Right lobe of liver (tissue), 6 donors: ENCODE results near the gene ZSWIM5. TPM values are rescaled to one million over a fixed set of nuclear protein-coding genes. Genes with fewer than 3 reads are reported as not detected.
"Not testable (repeated sequence)": the region's sequence is repeated elsewhere in the genome, so short reads cannot be mapped to it uniquely, and the experiment has no call there.

Experiments
- ATAC-seq, 4 donors: fragments of 200-7000 bp; cut with Tn5 transposase; one replicate each; pipeline ENCODE4 v1.9.1; 2020; ENCODE audit warnings: mild to moderate bottlenecking in 4 of 4, moderate library complexity in 4 of 4
- DNase-seq, 3 donors: peaks; one replicate each; pipeline ENCODE4 v3.0.0-alpha.2; 2020
- H3K27ac ChIP-seq, 3 donors: fragments of 200-600 bp; one replicate each; pipeline ENCODE4 v1.8.0; 2022
- H3K27me3 ChIP-seq, 2 donors: fragments of 200-600 bp; one replicate each; pipeline ENCODE4 v1.8.0; 2022
- H3K36me3 ChIP-seq, 4 donors: fragments of 200-600 bp; sonication (generic) in 1 of 4; one replicate each; pipeline versions ENCODE4 v1.5.1 to v1.8.0; 2017 to 2022; ENCODE audit warnings: control low read depth in 1 of 4
- H3K4me1 ChIP-seq, 4 donors: fragments of 200-600 bp; sonication (generic) in 1 of 4; one replicate each; pipeline versions ENCODE4 v1.5.1 to v1.8.0; 2017 to 2022; ENCODE audit warnings: control low read depth in 1 of 4
- H3K4me3 ChIP-seq, 3 donors: fragments of 200-600 bp; one replicate each; pipeline ENCODE4 v1.8.0; 2022
- H3K9me3 ChIP-seq, 4 donors: fragments of 200-600 bp; sonication (generic) in 1 of 4; one replicate each; pipeline versions ENCODE4 v1.5.1 to v1.8.0; 2017 to 2022; ENCODE audit warnings: control low read depth in 1 of 4
- POLR2A ChIP-seq: fragments of 450-650 bp; IDR thresholded peaks from one replicate; pipeline ENCODE4 v1.6.1; 2017; ENCODE audit warnings: antibody characterized with exemption, mild to moderate bottlenecking
- WGBS: methylation state at CpG from one replicate; pipeline ENCODE4 v1.1.6; 2018; ENCODE audit warnings: low coverage, low lambda C conversion rate; ENCODE audit not compliant: insufficient coverage; ENCODE audit errors: missing lambda C conversion rate; 5-methylcytosine and 5-hydroxymethylcytosine counted together
- intact Hi-C, 2 donors: fragments of 100-400 bp; cut with DNase I; formaldehyde crosslinking; loops; one replicate each; pipeline versions ENCODE4 v1.11.2 to v1.14.1; 2022
- total RNA-seq, 6 experiments: library from RNA; depleted of rRNA in 2 of 6; stranded (reverse); fragments of >200 nt in 2 of 6; fragmentation: NEBNext Ultra II Directional in 3 of 6; extraction: Animal tissue kit (Norgen Biotek cat#: 25700) in 3 of 6; gene quantifications; one replicate each; pipeline versions ENCODE4 v1.1.0 to v1.2.4, GENCODE V29; 2016 to 2023
- TF ChIP-seq, protein P1 (sequence below), 4 donors: fragments of 200-600 bp in 3 of 4; fragments of 450-650 bp in 1 of 4; IDR thresholded peaks; one replicate each; pipeline versions ENCODE4 v1.5.1 to v1.8.0; 2016 to 2022; ENCODE audit warnings: antibody characterized with exemption in 4 of 4, mild to moderate bottlenecking in 2 of 4
- donor health status: DM: no; HTN: yes; CAD: no.
- donor health status: DM: no; HTN: no; CAD: no.
- donor health status: DM: no; HTN: no; CAD: no.
- donor health status: DM: no; HTN: yes; CAD: no.
- donor health status: DM: no; HTN: yes; CAD: no.

The ZSWIM5 gene
- total RNA-seq, 6 experiments from 2014 or later, result 0.18 to 0.46 (median 0.31) TPM

DNA sequence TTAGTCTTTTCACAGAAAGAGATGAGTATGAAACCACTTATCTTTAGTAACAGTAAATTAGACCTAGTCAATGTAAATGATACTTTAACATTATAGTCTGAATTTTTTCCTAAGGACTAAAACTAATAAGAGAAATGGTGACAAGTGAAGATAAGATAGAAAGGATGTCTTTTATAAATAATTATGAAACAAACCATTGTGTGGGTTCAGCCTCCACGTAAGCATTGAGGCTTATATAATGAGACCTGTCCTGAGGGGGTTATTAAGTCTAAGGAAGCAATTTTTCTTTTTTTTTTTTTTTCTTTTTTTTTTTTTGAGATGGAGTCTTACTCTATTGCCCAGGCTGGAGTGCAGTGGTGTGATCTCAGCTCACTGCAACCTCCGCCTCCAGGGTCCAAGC is 138.6 kb downstream of the ZSWIM5 start:
- Histone ChIP-seq H3K9me3 (no peaks in the 10 kb centered on the region), H3K27ac (no peak overlapping the region), H3K4me3 (no peak overlapping the region), H3K36me3 (no peaks in the 10 kb centered on the region), H3K4me1 (no peaks in the 10 kb centered on the region), H3K27me3 (no peaks in the 10 kb centered on the region)
- no peak for ATAC-seq
- WGBS, result 70% methylated on average over 2 of the region's 2 CpGs
- intact Hi-C loops, result no loop called here
- TF ChIP-seq, protein P1, sequence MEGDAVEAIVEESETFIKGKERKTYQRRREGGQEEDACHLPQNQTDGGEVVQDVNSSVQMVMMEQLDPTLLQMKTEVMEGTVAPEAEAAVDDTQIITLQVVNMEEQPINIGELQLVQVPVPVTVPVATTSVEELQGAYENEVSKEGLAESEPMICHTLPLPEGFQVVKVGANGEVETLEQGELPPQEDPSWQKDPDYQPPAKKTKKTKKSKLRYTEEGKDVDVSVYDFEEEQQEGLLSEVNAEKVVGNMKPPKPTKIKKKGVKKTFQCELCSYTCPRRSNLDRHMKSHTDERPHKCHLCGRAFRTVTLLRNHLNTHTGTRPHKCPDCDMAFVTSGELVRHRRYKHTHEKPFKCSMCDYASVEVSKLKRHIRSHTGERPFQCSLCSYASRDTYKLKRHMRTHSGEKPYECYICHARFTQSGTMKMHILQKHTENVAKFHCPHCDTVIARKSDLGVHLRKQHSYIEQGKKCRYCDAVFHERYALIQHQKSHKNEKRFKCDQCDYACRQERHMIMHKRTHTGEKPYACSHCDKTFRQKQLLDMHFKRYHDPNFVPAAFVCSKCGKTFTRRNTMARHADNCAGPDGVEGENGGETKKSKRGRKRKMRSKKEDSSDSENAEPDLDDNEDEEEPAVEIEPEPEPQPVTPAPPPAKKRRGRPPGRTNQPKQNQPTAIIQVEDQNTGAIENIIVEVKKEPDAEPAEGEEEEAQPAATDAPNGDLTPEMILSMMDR (IDR thresholded peaks at IDR 0.05), result no peak
- no peak for TF ChIP-seq POLR2A
- DNase-seq, result no peak

DNA sequence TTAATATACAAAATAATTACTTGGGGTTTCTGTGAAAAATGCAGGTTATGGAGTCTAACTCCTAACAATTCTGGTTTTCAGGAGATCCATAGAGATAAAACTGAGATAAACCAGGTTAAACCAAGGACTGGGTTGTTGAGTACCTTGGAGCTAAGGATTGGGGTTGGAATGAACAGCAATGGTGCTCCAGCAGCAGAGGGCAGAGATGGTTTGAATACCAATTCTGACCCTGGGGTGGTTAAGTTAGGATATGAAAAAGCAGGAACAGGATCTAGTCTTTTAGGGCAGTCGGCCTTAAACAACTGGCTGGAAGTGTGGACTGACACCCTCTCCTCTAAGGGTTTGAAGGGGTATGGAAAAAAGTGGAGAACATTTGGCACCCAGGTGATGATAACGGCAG is 141.3 kb downstream of the ZSWIM5 start:
- Histone ChIP-seq H3K9me3 (no peaks in the 10 kb centered on the region), H3K36me3 (no peaks in the 10 kb centered on the region), H3K27ac (no peak overlapping the region), H3K4me1 (no peaks in the 10 kb centered on the region), H3K27me3 (no peaks in the 10 kb centered on the region), H3K4me3 (no peak overlapping the region)
- TF ChIP-seq POLR2A, result no peak
- TF ChIP-seq, protein P1 (IDR thresholded peaks at IDR 0.05), result no peak
- ATAC-seq, result no peak
- intact Hi-C loops, result no loop called here
- no peak for DNase-seq
- 76% methylated on average over 2 of the region's 2 CpGs for WGBS

DNA sequence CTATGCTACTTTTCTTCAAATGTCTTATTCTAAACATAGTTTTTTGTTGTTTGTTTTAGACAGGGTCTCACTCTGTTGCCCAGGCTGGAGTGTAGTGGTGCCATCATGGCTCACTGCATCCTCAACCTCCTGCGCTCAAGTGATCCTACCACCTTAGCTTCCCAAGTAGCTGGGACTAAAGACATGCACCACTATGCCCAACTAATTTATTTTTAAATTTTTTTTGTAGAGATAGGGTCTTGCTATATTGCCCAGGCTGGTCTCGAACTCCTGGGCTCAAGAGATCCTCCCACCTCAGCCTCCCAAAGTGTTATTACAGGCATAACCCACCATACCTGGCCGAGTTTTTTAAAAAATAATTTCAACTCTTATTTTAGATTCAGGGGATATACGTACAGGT is 143.9 kb downstream of the ZSWIM5 start:
- H3K4me3 ChIP-seq, H3K9me3 ChIP-seq, ATAC-seq, H3K36me3 ChIP-seq, intact Hi-C loops, H3K4me1 ChIP-seq, H3K27me3 ChIP-seq, H3K27ac ChIP-seq, DNase-seq: not testable (repeated sequence)
- 84% methylated on average over 4 of the region's 4 CpGs for WGBS

DNA sequence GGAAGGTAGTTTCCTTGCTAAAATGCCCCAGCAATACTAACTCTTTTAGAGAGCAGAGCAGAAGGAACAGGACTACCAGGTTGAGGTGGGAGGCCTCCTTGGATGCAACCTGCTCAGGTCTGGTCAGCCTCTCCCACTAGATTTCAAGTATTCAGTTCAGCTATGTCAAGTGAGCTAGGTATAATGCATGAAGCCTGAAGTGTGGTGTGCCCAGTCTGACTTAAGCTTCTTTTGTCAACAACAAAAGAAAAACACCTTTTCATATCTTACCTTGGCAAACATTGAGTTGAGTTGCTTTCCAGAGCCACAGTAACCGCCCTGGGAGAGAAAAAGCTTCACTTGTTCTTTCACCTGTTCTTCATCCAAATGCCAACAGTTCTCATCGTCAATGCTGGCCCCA is 146.6 kb downstream of the ZSWIM5 start:
- no peaks in the 10 kb centered on the region for H3K4me1 ChIP-seq
- TF ChIP-seq, protein P1 (IDR thresholded peaks at IDR 0.05), result no peak
- no peak for TF ChIP-seq POLR2A
- no peak overlapping the region for H3K4me3 ChIP-seq
- no peaks in the 10 kb centered on the region for H3K27me3 ChIP-seq
- H3K9me3 ChIP-seq, result no peaks in the 10 kb centered on the region
- intact Hi-C loops, result no loop called here
- no peak overlapping the region for H3K27ac ChIP-seq
- 79% methylated on average over 2 of the region's 2 CpGs for WGBS
- DNase-seq (no peak), ATAC-seq (no peak)
- H3K36me3 ChIP-seq, result no peaks in the 10 kb centered on the region

DNA sequence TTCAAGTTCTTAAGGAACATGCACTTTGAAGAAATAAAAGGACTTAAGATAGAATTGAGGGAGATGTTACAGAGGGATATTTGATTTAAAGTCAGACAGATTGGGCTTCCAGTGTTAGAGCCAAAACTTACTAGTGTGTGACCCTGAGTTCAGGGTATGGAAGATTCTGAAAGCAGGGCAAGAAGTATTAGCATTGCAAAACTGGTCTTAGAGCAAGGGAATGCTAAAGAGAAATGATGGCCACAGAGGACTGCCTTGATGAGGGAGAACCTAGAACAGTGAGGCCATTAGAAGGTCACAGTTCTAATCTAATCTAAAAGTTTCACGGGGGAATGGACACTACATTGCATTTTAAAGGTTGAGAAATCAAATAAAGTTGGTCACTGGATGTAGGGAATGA is 148.9 kb downstream of the ZSWIM5 start:
- H3K27ac ChIP-seq, result no peak overlapping the region
- no peaks in the 10 kb centered on the region for H3K27me3 ChIP-seq
- intact Hi-C loops, result no loop called here
- no peak for ATAC-seq
- H3K36me3 ChIP-seq, result no peaks in the 10 kb centered on the region
- 71% methylated on average over 1 of the region's 1 CpG for WGBS
- DNase-seq, result no peak
- no peaks in the 10 kb centered on the region for H3K9me3 ChIP-seq
- TF ChIP-seq, protein P1 (IDR thresholded peaks at IDR 0.05), result no peak
- no peak for TF ChIP-seq POLR2A
- no peak overlapping the region for H3K4me3 ChIP-seq
- H3K4me1 ChIP-seq, result no peaks in the 10 kb centered on the region
